ENCODE results near the gene LRRN2.

GRCh38 chr1:204591473-204592090 lies 94.0 kb downstream of the LRRN2 start:
- TF ChIP-seq REST (IDR thresholded peaks at IDR 0.05; ENCODE audit: insufficient read depth in 1 of 2, low read depth in 2 of 2, low read length in 2 of 2) = no peak
- TF ChIP-seq TAF1 (IDR thresholded peaks at IDR 0.05; ENCODE audit: borderline replicate concordance, insufficient read depth, low read length) = no peak
- TF ChIP-seq SIN3A (IDR thresholded peaks at IDR 0.05; ENCODE audit: borderline replicate concordance, insufficient read depth, low read length) = no peak
- no peak for TF ChIP-seq FOXP2 (optimal IDR thresholded peaks at IDR 0.05; ENCODE audit: borderline replicate concordance, extremely low read depth, extremely low read length, insufficient read depth)
- TF ChIP-seq POLR2AphosphoS5 (IDR thresholded peaks at IDR 0.05; ENCODE audit: low read depth, low read length) = no peak

All from PFSK-1 (cell line).